Measurements from ENCODE around the gene GALR1.

The GALR1 gene

GRCh38 chr18:77250501-77250925, 865 bp downstream of the GALR1 start:
- peaks cover 63% of the 10 kb centered on the region for H3K27me3 ChIP-seq (ENCODE audit: insufficient read depth, poor library complexity, severe bottlenecking)
- DNase-seq (ENCODE audit: low read depth in 1 of 2, low spot score in 1 of 2), result no peak
- H3K4me3 ChIP-seq (replicated peaks; ENCODE audit: insufficient read depth, low read length), result no peak overlapping the region
- no peak for TF ChIP-seq GABPA (IDR thresholded peaks at IDR 0.05; ENCODE audit: low read depth)
- TF ChIP-seq SPI1 (IDR thresholded peaks at IDR 0.05; ENCODE audit: borderline replicate concordance, low read depth), result no peak
- no peak for TF ChIP-seq CTCF (IDR thresholded peaks at IDR 0.05; ENCODE audit: insufficient read depth, low read length)
- TF ChIP-seq POLR2AphosphoS5 (IDR thresholded peaks at IDR 0.05; ENCODE audit: low read depth), result no peak
- TF ChIP-seq REST (IDR thresholded peaks at IDR 0.05; ENCODE audit: insufficient replicate concordance, low read depth), result no peak
- H3K27ac ChIP-seq (replicated peaks), result no peak overlapping the region

- peaks cover 62% of the 10 kb centered on the region for H3K27me3 ChIP-seq (ENCODE audit: insufficient read depth, poor library complexity, severe bottlenecking)
- no peak overlapping the region for H3K4me3 ChIP-seq (replicated peaks; ENCODE audit: insufficient read depth, low read length)
- DNase-seq (ENCODE audit: low read depth in 1 of 2, low spot score in 1 of 2), result no peak
- no peak for TF ChIP-seq REST (IDR thresholded peaks at IDR 0.05; ENCODE audit: insufficient replicate concordance, low read depth)
- no peak for TF ChIP-seq GABPA (IDR thresholded peaks at IDR 0.05; ENCODE audit: low read depth)
- no peak for TF ChIP-seq CTCF (IDR thresholded peaks at IDR 0.05; ENCODE audit: insufficient read depth, low read length)
- H3K27ac ChIP-seq (replicated peaks), result no peak overlapping the region
Measured at GRCh38 chr18:77250926-77251729, 1.5 kb downstream of the GALR1 start.

- Histone ChIP-seq H3K4me3 (replicated peaks; ENCODE audit: insufficient read depth, low read length) (no peak overlapping the region), H3K27ac (replicated peaks) (no peak overlapping the region), H3K27me3 (ENCODE audit: insufficient read depth, poor library complexity, severe bottlenecking) (peaks cover 60% of the 10 kb centered on the region)
- DNase-seq (ENCODE audit: low read depth in 1 of 2, low spot score in 1 of 2), result no peak
- no peak for TF ChIP-seq REST (IDR thresholded peaks at IDR 0.05; ENCODE audit: insufficient replicate concordance, low read depth)
- no peak for TF ChIP-seq POLR2AphosphoS5 (IDR thresholded peaks at IDR 0.05; ENCODE audit: low read depth)
- TF ChIP-seq SPI1 (IDR thresholded peaks at IDR 0.05; ENCODE audit: borderline replicate concordance, low read depth), result no peak
- no peak for TF ChIP-seq CTCF (IDR thresholded peaks at IDR 0.05; ENCODE audit: insufficient read depth, low read length)
- no peak for TF ChIP-seq GABPA (IDR thresholded peaks at IDR 0.05; ENCODE audit: low read depth)
Measured at GRCh38 chr18:77251730-77252050, 2.0 kb downstream of the GALR1 start.
